SU-DHL-6 (cell line): ENCODE data around the gene NFKBIE.

Experiments
- H2AFZ ChIP-seq: fragments of 200-600 bp; sonication (generic); 2 replicates; pipeline ENCODE4 v1.6.1; 2014; ENCODE audit warnings: low read depth, mild to moderate bottlenecking, moderate library complexity, mixed read lengths, antibody characterized with exemption, low read length; ENCODE audit not compliant: severe bottlenecking
- H3F3A ChIP-seq: fragments of 200-600 bp; shearing (Covaris generic); 2 replicates; pipeline ENCODE4 v1.6.0; 2016; ENCODE audit warnings: antibody characterized with exemption, mild to moderate bottlenecking; ENCODE audit not compliant: insufficient read depth
- H3K27ac ChIP-seq: fragments of 200-600 bp; sonication (generic); 2 replicates; pipeline ENCODE4 v1.5.1; 2016; ENCODE audit warnings: low read depth, mild to moderate bottlenecking, low read length, moderate library complexity, mixed read lengths
- H3K27me3 ChIP-seq: fragments of 200-600 bp; sonication (generic), shearing (Covaris generic); 2 replicates; pipeline ENCODE4 v1.6.0; 2014; ENCODE audit warnings: mild to moderate bottlenecking, low read length
- H3K36me3 ChIP-seq: fragments of 200-600 bp; sonication (generic); 2 replicates; pipeline ENCODE4 v1.6.1; 2014; ENCODE audit warnings: mild to moderate bottlenecking, low read length, mixed read lengths
- H3K4me2 ChIP-seq: fragments of 300-600, 200-600 bp; shearing (Covaris generic), sonication (generic); 2 replicates; pipeline ENCODE4 v1.6.0; 2014; ENCODE audit warnings: low read length, low read depth, mild to moderate bottlenecking; ENCODE audit not compliant: poor library complexity, severe bottlenecking
- H3K4me3 ChIP-seq: fragments of 200-600 bp; sonication (generic); 2 replicates; pipeline ENCODE4 v1.5.1; 2014; ENCODE audit warnings: antibody characterized with exemption, low read length, mild to moderate bottlenecking, mixed read lengths; ENCODE audit not compliant: insufficient read depth, poor library complexity, severe bottlenecking
- H3K79me2 ChIP-seq: fragments of 200-600 bp; sonication (generic); 2 replicates; pipeline ENCODE4 v1.6.1; 2014; ENCODE audit warnings: mild to moderate bottlenecking, low read length, moderate library complexity; ENCODE audit not compliant: insufficient read depth
- H3K9ac ChIP-seq: fragments of 200-600 bp; sonication (generic); 2 replicates; pipeline ENCODE4 v1.7.0; 2014; ENCODE audit warnings: mild to moderate bottlenecking, low read length
- H3K9me2 ChIP-seq: fragments of 200-600 bp; sonication (generic); replicated peaks from 2 replicates; pipeline ENCODE4 v1.6.1; 2014; ENCODE audit warnings: low read length; ENCODE audit not compliant: insufficient read depth
- H3K9me3 ChIP-seq: fragments of 200-600 bp; sonication (generic); 2 replicates; pipeline ENCODE4 v1.6.1; 2014; ENCODE audit warnings: low read length, mixed read lengths; ENCODE audit not compliant: insufficient read depth
- H4K20me1 ChIP-seq: fragments of 200-600 bp; sonication (generic); 2 replicates; pipeline ENCODE4 v1.6.1; 2014; ENCODE audit warnings: low read depth, mild to moderate bottlenecking, antibody characterized with exemption, low read length, moderate library complexity, mixed read lengths
- CTCF ChIP-seq: fragments of 200-600 bp; sonication (generic); IDR thresholded peaks from one replicate; pipeline ENCODE4 v1.5.1; 2017; ENCODE audit warnings: antibody characterized with exemption, mild to moderate bottlenecking, low read length, moderate library complexity; ENCODE audit not compliant: insufficient read depth, poor library complexity, severe bottlenecking
- EZH2phosphoT487 ChIP-seq: fragments of 200-600 bp; sonication (generic), shearing (Covaris generic); conservative IDR thresholded peaks from 2 replicates; pipeline ENCODE4 v1.6.1; 2018; ENCODE audit warnings: mild to moderate bottlenecking, antibody characterized with exemption, low read length, moderate library complexity, mixed read lengths

The NFKBIE gene

DNA sequence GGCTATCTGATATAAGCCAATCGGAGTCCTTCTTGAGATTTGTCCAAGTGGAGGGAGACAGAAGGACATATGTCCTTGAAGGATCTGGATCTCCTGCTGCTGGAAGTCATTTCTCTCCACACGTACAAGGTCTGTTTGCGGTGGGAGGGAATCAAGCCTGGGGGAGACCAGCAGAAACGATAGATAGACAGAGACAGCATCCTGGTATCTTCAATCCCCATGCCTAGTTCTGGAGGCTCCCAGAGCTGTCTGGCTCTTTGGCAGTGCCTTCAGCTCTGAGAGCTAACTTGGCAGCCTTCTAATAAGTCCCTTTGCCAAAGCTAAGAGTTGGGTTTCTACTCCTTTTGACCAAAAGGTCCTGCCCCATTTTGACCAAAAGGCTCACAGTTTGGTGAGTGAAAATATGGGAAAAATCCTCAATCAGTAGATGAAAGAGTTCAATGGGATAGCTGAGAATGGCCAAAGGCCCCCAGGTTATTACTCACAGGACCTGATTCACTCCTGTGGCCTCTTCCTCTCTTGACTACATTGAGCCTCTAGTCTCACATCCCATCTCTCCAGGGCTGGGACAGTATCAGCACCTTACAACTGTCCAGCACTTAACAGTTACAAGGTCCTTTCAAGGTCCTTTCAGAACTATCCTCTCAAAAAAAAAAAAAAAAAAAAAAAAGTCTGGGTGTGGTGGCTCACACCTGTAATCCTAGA is 27.5 kb upstream of the NFKBIE start:
- no peak overlapping the region for H3K4me2 ChIP-seq
- H3K4me3 ChIP-seq, result no peak overlapping the region
- H3K9ac ChIP-seq, result no peak overlapping the region
- no peak overlapping the region for H3K27ac ChIP-seq
- H3F3A ChIP-seq, result no peaks in the 10 kb centered on the region
- H3K36me3 ChIP-seq, result no peaks in the 10 kb centered on the region
- no peak overlapping the region for H2AFZ ChIP-seq
- TF ChIP-seq CTCF (no peak), EZH2phosphoT487 (no peak)
- H3K27me3 ChIP-seq, result no peaks in the 10 kb centered on the region
- H4K20me1 ChIP-seq, result no peaks in the 10 kb centered on the region
- no peaks in the 10 kb centered on the region for H3K79me2 ChIP-seq
- H3K9me3 ChIP-seq, result no peaks in the 10 kb centered on the region
- H3K9me2 ChIP-seq, result no peaks in the 10 kb centered on the region

DNA sequence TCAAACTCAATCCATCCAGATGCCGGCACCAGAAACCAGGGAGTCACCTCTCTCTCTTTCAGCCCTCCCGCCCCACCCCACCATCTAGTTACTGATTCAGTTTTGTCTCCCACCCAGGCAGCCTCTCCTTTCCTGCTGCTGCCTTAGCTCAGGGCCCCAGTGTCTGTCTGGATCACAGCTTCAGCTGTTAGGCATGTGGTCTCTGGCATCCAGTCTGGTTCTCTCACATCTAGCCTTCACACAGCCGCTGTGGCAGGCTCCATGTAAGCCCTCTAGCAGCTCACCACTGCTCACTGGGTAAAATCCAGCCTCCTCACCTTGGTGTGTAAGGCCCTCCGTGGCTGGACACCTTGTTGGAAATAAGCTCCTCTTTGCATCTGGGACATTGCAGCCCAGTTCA is 26.5 kb upstream of the NFKBIE start:
- H3K27ac ChIP-seq, result no peak overlapping the region
- no peak overlapping the region for H3K9ac ChIP-seq
- no peaks in the 10 kb centered on the region for H3F3A ChIP-seq
- no peaks in the 10 kb centered on the region for H3K9me2 ChIP-seq
- H3K9me3 ChIP-seq, result no peaks in the 10 kb centered on the region
- no peak overlapping the region for H3K4me3 ChIP-seq
- H3K27me3 ChIP-seq, result no peaks in the 10 kb centered on the region
- no peak overlapping the region for H3K4me2 ChIP-seq
- H3K36me3 ChIP-seq, result no peaks in the 10 kb centered on the region
- no peak for TF ChIP-seq CTCF
- TF ChIP-seq EZH2phosphoT487, result no peak
- no peak overlapping the region for H2AFZ ChIP-seq
- no peaks in the 10 kb centered on the region for H3K79me2 ChIP-seq
- H4K20me1 ChIP-seq, result no peaks in the 10 kb centered on the region

DNA sequence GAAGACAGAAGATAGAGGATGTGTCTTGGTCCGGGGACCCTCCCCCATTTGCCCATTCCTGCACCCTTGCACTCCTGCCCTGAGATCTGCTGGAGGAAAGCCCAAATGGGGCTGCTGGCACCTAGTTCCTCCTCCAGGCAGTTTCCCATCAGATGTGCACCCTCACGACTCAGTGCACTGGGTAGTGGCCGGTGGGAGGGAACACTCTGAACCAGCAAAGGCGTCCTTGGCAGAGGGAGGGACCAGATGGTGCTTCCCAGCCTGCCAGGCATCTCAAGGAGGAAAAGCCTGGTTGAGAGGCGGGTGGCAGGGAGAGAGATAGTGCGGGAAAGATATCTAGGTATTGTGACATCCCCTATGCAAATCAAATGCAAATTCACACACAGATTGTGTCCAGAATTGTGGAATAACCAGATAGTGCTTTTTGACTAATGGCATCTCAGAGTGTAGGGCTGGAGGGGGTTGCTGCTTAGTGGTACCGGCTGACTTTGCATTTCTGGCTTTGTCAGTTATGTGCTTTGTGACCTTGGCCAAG is 24.4 kb upstream of the NFKBIE start:
- no peaks in the 10 kb centered on the region for H3K36me3 ChIP-seq
- H3K4me3 ChIP-seq, result no peak overlapping the region
- H3K79me2 ChIP-seq, result no peaks in the 10 kb centered on the region
- H3K9me3 ChIP-seq, result no peaks in the 10 kb centered on the region
- no peaks in the 10 kb centered on the region for H3F3A ChIP-seq
- H3K9ac ChIP-seq, result no peak overlapping the region
- H3K27me3 ChIP-seq, result peaks cover 4% of the 10 kb centered on the region; the same call in 1 of the 2 replicates
- no peak overlapping the region for H3K27ac ChIP-seq
- H3K9me2 ChIP-seq, result no peaks in the 10 kb centered on the region
- no peak overlapping the region for H2AFZ ChIP-seq
- H4K20me1 ChIP-seq, result no peaks in the 10 kb centered on the region
- no peak overlapping the region for H3K4me2 ChIP-seq
- no peak for TF ChIP-seq CTCF
- TF ChIP-seq EZH2phosphoT487, result no peak
